Cardiac fibroblast (primary cell): ENCODE results near the gene DHTKD1.
A peak's percentile ranks its signal among the peaks of the same experiment; 100 is the strongest.
"Not testable (repeated sequence)": the region's sequence is repeated elsewhere in the genome, so short reads cannot be mapped to it uniquely, and the experiment has no call there.

Source experiments
- DNase-seq, 2 donors: peaks; one replicate each; pipeline versions ENCODE4 v3.0.0 to v3.0.0-alpha.2; 2010; ENCODE audit warnings: low read depth in 2 of 2
- H3K4me3 ChIP-seq, 2 donors: replicated peaks in 1 of 2; 1 replicate in 1 of 2; 2 replicates in 1 of 2; pipeline ENCODE4 v1.5.1; 2011; ENCODE audit warnings: low read depth in 2 of 2, low read length in 2 of 2, mild to moderate bottlenecking in 2 of 2, moderate library complexity in 1 of 2
- TF ChIP-seq, protein P1 (sequence below): IDR thresholded peaks from one replicate; pipeline ENCODE4 v1.5.1; 2011; ENCODE audit warnings: low read depth, mild to moderate bottlenecking, low read length, inconsistent platforms

The DHTKD1 gene

DNA sequence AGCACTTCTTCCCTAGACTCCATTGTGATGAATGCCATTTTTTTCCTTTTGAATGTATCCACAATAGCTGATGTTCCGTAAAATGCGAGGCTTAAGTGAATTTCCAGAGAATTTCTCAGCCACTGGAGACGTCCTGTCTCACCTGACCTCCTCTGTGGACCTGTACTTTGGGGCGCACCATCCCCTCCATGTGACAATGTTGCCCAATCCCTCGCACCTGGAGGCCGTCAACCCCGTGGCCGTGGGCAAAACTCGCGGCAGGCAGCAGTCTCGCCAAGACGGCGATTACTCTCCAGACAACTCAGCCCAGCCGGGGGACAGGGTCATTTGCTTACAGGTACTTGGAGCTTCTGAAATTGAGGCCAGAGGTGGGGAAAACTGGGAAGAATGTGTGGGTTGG, 20.2 kb downstream of the DHTKD1 start:
- H3K4me3 ChIP-seq, result no peak overlapping the region
- DNase-seq, result no peak
- TF ChIP-seq, protein P1, sequence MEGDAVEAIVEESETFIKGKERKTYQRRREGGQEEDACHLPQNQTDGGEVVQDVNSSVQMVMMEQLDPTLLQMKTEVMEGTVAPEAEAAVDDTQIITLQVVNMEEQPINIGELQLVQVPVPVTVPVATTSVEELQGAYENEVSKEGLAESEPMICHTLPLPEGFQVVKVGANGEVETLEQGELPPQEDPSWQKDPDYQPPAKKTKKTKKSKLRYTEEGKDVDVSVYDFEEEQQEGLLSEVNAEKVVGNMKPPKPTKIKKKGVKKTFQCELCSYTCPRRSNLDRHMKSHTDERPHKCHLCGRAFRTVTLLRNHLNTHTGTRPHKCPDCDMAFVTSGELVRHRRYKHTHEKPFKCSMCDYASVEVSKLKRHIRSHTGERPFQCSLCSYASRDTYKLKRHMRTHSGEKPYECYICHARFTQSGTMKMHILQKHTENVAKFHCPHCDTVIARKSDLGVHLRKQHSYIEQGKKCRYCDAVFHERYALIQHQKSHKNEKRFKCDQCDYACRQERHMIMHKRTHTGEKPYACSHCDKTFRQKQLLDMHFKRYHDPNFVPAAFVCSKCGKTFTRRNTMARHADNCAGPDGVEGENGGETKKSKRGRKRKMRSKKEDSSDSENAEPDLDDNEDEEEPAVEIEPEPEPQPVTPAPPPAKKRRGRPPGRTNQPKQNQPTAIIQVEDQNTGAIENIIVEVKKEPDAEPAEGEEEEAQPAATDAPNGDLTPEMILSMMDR, result no peak

DNA sequence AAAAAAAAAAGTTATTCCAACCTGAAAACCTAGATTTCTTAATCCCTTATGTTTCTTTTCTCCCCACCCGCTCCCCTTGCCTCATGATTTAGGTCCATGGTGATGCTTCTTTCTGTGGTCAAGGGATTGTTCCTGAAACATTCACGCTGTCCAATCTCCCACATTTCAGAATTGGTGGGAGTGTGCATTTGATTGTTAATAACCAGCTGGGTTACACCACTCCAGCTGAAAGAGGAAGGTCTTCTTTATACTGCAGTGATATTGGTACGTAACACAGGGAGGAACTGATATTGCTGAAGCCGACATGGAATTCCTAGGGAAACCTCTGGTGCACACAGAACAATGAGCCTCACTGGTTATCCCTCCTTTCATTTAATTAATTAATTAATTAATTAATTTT, 22.7 kb downstream of the DHTKD1 start:
- no peak for DNase-seq
- TF ChIP-seq, protein P1, result no peak
- no peak overlapping the region for H3K4me3 ChIP-seq

DNA sequence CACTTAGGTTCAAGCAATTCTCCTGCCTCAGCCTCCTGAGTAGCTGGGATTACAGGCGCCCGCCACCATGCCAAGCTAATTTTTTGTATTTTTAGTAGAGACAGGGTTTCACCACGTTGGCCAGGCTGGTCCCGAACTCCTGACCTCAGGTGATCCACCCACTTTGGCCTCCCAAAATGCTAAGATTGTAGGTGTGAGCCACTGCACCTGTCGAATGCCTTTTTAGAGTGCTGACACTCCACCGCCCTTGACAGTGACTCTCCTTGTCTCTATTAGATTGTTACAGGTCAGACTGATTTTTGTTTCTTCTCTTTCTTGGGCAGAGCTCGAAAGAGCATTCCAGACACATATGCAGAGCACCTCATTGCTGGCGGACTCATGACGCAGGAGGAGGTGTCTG, 28.6 kb downstream of the DHTKD1 start:
- DNase-seq, H3K4me3 ChIP-seq: not testable (repeated sequence)

DNA sequence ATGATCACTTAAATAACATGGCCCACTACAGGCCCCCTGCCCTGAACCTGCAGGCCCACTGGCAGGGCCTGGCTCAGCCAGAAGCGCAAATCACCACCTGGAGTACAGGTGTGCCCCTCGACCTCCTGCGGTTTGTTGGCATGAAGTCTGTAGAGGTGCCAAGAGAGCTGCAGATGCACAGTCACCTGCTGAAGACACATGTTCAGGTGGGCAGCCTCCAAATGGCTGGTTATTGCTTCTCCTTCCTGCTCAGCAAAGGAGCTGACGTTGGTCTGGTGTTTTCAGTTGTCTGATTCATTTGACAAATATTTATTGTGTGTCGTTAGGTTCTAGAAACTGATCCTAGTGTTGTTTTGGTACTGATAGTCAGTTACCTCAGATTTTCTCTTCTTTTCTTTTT, 29.0 kb downstream of the DHTKD1 start:
- no peak overlapping the region for H3K4me3 ChIP-seq
- TF ChIP-seq, protein P1, result no peak
- DNase-seq, result peak in 1 of 2 donors; percentile 19

DNA sequence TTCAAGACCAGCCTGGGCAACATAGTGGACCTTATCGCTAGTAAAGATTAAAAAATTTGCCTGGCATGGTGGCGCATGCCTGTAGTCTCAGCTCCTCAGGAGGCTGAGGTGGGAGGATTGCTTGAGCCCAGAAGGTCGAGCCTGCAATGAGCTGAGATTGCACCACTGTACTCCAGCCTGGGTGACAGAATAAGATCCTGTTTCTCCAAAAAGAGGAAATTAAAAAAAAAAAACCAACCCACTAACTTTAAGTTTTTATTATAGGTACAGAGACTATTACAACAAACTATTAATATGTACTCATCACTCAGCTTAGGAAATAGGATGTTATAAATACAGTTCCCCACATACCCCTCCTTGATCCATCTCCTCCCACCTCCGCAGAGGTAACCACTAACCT, 30.2 kb downstream of the DHTKD1 start:
- no peak for DNase-seq
- no peak overlapping the region for H3K4me3 ChIP-seq
- TF ChIP-seq, protein P1, result no peak

DNA sequence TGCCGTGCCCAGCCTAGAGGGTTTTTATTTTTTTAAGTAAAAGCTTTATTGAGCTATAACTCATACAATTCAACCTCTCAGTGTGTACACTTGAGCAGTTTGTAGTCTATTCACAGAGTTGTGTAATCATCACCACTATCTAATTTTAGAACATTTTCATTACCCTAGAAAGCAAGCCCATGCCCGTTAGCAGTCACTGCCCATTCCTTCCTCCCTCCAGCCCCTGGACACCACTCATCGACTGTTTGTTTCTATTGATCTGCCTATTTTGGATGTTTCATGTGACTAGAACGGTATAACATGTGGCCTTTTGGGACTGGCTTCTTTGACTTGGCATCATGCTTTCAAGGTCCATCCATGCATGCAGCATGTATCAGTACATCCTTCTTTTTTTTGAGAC, 35.0 kb downstream of the DHTKD1 start:
- TF ChIP-seq, protein P1, result no peak
- no peak overlapping the region for H3K4me3 ChIP-seq
- no peak for DNase-seq

DNA sequence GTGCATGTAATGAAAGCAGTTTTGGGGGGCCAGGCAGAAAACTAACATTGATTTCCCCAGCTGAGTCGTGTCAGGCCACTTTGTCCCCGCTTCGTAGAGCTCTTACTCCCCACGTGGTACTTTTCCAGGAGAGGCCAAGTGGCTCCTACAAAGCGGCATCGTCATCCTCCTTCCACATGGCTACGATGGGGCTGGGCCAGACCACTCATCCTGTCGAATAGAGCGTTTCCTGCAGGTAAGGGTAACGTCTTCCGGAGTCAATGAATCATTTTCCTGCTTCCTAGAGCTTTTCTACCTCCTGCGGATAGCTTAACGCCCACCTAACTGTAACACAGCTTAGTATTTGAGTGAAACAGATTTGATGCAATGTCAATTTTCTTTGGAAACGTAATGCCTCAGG, 39.0 kb downstream of the DHTKD1 start:
- no peak overlapping the region for H3K4me3 ChIP-seq
- TF ChIP-seq, protein P1, result no peak
- no peak for DNase-seq
